GM19099 (cell line): ENCODE data around the gene SLC2A8.

Source experiments
- POLR2A ChIP-seq: IDR thresholded peaks from 3 replicates; pipeline ENCODE4 v1.6.1; 2011; ENCODE audit warnings: low read depth; ENCODE audit not compliant: insufficient read length; ENCODE audit errors: extremely low read depth

The SLC2A8 gene

DNA sequence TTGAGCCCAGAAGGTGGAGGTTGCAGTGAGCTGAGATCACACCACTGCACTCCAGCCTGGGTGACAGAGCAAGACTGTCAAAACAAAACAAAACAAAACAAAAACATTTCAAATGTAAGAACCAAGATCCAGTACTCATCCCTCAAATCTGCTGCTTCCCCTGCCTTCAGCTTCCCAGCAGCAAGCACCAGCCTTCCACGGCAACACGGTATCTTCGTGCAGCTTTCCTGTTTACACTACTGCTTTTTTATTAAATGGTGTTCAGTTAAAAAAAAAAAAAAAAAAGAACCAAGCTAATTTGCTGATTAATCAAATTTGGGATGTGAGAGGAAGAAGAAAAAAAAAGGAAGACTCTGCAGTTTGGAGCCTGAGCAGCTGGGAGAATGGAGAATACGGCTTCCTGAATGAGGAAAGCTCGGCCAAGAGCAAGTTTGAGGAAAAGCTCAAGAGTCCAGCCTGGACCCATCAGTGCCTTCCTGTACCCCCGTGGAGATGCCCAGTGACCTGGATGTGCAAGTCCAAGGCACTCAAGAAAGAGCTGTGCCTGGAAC is 28.0 kb upstream of the SLC2A8 start:
- no peak for TF ChIP-seq POLR2A

DNA sequence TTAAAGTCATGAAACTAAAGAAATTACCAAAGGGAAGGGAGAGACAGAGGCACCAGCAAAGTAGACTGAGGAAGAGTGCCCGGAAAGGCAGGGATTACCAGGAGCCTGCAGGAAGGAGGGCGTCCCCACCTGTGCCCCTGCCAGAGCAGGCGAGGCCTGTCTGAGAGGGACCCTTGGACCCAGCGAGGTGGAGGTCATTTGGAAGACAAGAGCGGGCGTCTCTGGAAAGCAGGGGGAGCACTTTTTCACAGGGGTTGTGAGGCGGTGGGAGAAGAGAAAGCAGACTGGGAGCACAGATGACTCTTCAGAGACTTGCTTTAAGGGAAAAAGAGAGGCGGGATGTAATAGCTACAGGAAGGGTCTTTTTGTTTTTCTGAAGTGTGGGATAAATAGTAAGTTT is 27.5 kb upstream of the SLC2A8 start:
- no peak for TF ChIP-seq POLR2A

DNA sequence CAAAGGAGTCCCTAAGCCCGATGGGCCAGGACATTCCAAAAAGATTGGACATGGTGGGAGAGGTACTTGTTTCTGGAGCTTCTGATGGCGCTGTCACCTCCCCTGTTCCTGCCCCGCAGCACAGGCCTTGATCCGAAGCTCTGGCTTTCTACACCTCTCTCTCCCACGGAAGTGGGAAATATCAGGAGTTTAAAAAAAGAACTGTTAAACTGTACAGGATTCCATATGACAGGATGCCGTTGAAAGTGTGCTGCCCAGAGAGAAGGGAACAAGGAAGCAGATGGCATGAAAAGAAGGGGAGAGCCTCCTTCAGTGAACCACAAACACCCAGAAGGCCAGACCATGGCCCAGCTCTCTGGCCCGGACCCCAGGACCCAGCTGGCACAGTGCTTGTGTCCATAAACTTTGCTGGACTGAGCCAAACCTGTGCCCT is 26.8 kb upstream of the SLC2A8 start:
- no peak for TF ChIP-seq POLR2A

DNA sequence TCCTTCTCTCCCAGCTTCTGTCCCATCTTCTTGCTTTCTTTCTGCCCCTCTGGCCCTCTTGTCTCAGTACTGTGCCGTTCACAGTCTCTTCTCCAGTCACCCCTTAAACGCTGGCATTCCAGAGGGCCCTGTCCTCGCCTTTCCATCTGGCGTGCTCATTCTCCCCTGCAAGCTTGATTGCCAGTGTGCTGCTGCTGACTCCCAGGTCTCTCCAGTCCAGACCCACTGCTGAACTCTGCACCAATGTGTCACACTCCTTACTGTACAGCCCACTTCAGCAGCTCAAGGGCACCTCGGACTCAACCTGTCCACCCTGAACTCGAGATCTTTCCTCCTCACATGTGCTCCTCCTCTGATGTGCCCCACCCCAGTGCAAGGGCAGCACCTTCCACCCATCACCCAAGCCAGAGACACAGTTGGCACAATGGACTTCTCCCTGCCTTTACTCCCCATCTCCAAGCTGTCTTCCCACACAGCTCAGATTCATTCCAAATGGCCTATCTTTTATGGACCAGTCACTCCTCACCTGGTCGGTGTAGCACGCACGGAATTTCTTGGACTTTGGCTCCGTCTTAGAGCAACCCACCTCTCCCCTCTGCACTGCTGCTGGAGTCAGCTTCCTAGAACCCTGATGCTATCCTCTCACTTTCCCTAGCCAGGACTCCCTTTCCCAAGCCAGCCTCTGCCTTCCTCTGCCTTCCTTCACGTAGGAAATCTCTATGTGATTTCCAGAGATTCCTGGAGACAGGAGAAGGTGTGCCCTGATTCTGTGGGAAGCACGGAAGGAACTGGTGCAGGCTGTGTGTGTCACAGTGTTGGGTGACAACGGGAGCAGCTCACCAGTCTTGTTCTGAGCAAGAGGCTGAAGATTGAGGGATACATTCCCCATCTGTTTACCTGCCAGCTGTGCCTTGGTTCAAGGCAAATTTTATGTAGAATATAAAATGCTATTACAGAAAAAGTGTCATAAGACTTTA is 26.0 kb upstream of the SLC2A8 start:
- no peak for TF ChIP-seq POLR2A

DNA sequence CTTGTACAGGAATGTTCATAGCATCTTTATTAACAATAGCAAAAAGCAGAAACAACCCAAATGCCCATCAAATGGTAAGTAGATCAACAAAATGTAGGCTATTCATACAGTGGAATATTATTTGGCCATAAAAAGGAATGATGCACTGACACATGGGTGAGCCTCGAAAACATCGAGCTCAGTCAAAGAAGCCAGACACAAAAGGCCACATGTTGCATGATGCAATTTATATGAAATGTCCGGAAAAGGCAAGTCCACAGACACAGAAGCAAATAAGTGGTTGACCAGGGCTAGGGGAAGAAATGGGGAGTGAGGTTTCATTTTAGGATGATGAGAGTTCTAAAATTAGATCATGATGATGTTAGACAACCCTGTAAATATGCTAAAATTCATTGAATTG is 16.5 kb upstream of the SLC2A8 start:
- TF ChIP-seq POLR2A = no peak

DNA sequence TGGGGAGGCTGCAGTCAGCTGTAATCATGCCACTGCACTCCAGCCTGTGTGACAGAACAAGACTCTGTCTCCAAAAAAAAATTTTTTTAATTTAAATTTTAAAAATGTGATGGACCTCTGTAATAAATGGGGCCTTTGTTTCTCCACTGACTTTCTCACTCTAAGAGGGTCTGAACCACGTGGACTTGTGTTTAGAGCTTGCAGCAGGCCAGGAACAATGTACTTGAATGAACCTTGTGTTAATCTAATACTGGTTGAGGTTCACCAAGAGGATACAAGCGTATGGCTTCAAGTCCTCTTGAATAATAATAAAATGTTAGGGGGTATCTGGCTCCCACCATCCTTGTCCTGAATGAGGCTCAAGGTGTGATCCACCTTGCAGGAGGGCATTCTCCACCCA is 14.4 kb upstream of the SLC2A8 start:
- no peak for TF ChIP-seq POLR2A

DNA sequence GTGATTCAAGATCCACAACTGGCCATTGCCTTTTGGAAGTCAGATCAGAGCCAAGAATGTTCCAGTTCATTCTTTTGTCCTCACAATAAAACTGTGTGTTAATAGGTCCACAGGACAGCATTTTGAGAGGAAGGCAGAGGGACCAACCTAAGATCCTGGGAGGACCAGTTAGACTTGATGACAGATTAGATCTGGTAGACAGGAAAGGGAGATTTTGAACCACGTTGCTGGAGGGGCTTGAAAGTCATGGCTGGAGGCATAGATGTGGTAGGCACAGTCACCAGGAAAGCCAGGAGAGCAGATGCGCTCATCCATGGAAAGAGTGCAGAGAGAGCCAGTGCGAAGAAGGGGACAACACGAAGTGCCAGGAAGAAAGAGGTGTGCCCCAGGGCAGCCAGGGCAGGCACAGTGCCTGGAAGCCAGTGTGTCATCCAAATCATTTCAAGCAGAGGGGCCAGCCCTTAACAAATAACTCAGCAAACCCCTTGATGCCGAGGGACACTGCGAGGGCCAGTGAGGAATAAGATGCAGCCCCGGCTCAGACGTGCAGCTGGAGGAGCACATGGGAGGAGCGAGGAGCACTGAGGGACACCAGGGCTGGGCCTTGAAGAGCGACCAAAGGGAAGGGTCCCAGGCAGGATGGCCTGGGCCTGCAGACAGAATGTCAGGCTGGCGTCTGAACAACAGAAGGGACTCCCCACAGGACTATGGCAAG is 12.8 kb upstream of the SLC2A8 start:
- no peak for TF ChIP-seq POLR2A

DNA sequence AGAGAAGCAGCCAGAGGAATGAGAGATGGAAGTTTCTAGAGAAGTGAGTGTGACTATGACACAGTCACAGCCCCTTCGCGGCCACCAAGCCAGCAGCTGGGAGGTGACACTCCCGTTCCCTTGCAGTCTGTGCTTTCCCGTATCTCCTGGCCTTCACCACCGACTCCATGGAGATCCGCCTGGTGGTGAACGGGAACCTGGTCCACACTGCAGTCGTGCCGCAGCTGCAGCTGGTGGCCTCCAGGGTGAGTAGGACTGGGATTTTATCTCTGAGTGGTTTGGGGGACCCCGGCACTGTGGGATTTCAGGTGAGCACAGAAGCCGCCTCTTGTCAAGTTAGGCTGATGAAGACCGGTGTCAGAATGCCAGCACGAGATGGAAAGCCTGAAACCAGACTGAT is 12.1 kb upstream of the SLC2A8 start:
- no peak for TF ChIP-seq POLR2A

DNA sequence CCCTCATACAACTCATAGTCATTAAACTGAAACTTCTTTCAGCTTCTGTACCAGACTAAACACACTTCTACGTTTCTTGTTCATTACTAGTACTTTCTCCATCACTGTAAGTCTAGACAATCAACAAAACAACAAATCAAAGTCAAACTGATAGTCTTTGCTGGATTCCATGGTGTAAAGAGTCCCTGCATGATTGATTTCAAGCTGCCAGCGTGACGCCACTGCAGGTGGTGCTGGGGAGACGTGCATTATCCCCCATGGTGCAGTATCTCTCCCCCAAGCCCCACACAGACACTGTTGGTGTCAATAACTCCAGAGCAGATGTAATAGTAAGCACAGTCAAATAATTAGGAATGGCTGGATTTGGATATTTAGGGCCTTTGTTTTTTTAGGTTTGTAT is 10.7 kb upstream of the SLC2A8 start:
- TF ChIP-seq POLR2A = no peak

DNA sequence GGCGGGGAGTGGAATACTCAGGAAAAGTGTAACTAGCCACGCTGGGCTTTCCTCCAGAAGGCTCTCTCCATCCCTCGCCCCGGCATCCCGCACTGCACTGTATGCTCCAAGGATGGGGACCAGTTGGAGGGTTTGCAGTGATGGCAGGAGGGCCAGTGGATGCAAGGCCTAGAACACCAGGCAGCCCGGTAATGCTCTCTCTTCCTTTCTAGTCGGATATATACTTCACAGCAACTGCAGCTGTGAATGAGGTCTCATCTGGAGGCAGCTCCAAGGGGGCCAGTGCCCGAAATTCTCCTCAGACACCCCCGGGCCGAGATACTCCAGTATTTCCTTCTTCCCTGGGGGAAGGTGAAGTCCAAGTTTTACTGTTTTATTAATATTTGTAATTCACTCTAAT is 10.0 kb upstream of the SLC2A8 start:
- no peak for TF ChIP-seq POLR2A

DNA sequence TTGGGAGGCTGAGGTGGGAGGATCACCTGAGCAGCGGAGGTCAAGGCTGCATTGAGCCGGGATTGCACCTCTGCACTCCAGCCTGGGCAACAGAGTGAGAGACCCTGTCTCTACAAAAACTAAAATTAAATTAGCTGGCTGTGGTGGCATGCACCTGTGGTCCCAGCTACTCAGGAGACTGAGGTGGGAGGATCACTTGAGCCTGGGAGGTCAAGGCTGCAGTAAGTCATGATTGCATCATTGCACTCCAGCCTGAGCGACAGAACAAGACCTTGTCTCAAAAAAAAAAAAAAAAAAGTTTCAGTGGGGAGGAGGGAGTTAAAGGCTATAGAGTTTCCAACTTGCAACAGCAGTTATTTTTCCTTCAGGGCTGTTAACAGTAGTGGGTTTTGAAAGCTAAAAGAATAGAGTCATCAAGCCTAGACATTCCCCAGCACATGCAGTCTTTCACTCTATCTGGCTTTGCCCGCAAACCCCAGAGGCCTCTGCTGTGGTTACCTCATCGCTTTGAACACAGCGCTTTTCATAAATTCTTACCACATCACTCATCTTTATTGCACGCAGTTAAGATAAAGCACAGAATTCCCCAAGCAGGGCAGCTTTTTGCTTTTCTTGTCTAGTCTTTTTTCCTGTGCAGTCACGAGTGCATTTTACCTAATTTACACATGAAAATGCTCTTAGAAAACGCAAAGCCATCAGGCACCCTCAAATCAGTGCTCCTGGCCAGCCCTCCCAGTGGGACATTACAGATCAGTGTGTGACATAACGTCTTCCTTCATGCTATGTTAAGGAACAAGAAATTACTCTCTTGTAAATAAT is 8.7 kb upstream of the SLC2A8 start:
- TF ChIP-seq POLR2A = no peak

DNA sequence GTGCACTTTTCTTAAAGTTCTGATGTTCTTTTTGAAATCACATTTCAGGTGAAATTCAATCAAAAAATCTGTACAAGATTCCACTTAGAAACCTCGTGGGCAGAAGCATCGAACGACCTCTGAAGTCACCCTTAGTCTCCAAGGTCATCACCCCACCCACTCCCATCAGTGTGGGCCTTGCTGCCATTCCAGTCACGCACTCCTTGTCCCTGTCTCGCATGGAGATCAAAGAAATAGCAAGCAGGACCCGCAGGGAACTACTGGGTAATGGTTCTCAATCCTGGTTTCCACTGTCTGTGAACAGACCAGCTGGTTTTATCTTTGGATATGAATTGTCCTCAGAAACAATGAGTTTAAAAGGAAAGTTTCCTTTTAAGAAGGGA is 8.1 kb upstream of the SLC2A8 start:
- TF ChIP-seq POLR2A = no peak

DNA sequence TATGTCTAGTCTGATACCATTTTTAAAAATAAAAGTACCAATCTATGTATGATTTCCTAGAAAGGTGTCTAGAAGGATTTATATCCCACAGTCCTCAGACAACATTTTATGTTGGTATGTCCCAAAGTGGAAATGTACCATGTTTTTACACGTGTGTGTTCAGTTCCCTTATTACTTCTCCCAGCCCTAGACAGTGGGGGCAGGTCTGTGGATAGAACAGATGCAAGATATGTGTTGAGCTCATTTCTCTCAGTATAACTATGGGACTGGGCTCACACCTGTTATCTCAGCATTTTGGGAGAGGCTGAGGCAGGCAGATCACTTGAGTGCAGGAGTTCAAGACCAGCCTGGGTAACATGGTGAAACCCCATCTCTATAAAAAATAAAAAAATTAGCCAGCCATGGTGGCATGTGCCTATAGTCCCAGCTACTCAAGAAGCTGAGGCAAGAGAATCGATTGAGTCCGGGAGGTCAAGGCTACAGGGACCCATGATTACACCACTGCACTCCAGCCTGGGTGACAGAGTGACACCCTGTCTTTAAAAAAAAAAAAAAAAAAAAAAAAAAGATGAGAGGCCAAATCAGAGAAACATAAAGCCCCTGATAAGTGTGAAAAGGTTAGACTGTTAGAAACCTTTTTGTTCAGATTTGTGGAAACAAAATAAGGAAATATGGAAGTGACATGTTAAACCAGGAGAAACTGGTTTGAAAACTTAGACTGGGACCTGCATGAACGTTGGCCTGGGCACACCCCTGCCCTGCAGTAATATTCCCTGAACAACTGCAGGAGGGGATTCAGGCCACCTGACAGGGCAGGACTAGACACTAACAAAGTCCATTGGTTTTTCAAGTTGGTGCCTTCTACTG is 7.4 kb upstream of the SLC2A8 start:
- no peak for TF ChIP-seq POLR2A

DNA sequence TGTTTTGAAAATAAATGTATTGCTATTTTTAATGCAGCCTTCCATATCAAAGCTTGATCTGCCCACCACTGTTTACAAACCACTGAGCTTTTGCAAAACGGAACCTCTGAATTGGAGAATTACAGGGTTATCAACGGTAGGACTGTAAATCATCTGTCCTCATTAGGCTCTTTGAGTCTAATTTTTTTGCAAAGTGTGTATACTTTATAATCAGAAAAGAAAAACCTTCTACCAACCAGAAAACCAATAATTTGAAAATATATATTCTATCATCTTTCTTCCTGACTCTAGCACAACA is 6.8 kb upstream of the SLC2A8 start:
- TF ChIP-seq POLR2A = no peak
